Glomerular visceral epithelial cell (primary cell): Measurements from ENCODE around the gene ANO5.
"Not testable (repeated sequence)": the region's sequence is repeated elsewhere in the genome, so short reads cannot be mapped to it uniquely, and the experiment has no call there.

ENCODE experiments used
- DNase-seq: peaks from one replicate; pipeline ENCODE4 v3.0.0-alpha.2; 2016; ENCODE audit errors: extremely low spot score

ANO5 gene

DNA sequence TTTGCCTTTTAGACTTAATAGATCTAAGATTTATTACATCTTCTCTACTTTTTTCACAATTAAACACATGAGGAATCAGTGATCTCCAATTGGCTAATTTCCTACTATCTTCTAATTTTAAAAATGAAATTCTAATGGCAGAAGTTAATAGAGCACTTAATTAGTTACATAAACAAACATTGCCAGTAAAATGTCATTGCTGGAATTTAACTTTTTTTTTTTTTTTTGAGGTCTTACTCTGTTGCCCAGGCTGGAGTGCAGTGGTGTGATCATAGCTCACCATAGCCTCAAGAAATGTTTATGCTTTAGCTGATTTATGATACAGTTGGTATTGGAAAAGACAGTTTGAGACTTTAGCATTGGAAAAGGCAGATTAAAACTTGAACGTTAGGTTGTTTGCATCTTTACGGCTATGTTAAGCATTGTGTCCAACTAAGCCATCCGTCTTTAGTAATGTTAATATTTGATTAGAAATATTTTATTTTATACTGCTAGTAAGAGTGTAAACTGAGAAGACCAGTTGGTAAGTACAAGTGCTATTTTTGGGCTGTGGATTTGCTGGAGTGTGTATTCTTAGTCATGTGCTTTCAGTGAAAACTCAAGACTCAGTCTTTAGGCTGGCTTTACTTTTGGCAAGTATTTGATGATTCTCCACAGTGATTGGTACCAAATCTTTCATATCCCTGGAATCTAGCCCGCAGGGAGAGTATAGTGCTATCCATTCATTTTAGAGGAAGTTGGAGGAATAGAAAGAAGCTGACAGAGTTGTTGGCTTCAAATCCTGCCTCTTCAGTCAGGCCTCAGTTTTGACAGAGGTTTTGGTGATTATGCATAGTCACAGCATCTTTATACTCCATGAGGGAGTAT is 4.5 kb downstream of the ANO5 start:
- no peak for DNase-seq

DNA sequence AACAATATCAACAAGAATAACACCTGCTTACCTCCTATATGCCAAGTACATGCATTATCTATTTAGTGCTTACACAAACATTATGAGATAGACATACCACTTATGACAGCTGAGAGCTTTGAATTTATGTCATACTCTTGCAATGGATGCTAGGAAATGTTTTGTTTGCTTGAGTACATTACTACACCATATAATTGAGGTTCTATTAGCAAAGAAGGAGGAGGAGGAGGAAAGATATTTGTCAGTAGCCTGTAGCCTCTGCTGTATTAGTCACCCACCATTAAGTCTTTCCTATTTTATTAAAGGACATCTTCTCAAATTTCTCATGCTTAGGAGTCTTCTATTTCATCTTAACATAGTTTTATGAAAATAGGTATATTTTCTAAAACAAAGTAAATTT is 6.4 kb downstream of the ANO5 start:
- DNase-seq: no peak

DNA sequence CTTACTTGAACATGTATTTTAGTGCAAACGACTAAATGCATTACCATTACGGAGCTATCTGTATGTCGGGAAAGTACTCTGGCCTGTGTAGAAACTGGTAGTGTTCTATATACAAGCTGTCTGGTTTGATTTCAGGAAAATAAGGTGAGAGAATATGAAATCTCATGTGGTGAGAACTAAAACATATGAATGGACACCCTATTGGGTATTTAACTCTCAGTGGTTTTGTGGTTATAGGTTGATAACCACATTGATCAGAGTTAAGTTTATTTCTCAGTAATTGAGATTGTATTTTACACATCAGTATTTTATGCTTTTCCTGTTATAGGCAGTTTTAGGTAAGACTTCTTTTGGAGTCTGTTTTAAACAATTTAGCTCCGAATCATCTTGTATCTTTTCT is 10.4 kb downstream of the ANO5 start:
- no peak for DNase-seq

DNA sequence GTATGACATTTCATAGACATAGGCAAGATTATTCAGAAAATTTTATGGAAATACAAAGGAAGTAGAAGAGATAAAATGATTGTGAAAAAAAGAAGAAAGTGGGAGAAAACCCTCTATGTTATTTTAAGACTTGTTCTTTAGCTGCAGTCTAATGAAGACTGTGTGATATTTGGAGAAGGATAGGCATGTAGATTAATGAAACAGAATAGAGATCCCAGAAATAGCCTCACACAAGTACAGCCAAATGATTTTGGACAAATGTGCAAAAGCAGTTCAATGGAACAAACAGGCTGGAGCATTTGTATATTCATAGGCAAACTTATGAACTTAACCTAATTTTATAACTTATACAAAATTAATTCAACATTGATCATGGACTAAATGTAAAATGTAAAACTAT is 14.3 kb downstream of the ANO5 start:
- DNase-seq: no peak

DNA sequence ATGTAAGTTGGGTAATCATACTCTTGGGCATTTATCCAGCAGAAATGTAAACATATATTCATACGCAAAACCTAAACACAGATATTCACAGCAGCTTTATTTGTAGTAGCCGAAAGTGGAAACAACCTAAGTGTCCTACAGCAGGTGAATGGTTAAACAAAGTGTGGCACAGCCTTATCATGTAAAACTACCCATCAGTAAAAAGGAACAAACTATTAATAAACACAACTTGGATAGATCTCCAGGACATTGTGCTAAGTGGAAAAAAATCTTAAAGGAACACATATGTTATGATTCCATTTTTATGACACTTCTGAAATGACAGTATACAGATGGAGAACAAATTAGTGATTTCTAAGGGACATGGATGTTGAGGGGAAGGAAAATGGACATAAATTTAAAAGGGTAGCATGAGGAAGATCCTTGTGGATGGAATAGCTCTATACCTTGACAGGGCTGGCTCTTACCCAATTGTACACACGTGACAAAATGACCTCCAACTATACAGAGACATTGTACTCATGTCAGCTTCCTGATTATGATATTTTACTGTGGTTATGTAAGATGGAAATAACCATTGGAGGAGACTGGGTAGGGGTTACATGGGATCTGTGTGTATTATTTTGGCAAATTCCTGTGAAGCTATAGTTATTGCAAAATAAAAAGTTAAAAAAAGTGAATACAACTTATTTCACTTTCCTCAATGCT is 15.4 kb downstream of the ANO5 start:
- no peak for DNase-seq

DNA sequence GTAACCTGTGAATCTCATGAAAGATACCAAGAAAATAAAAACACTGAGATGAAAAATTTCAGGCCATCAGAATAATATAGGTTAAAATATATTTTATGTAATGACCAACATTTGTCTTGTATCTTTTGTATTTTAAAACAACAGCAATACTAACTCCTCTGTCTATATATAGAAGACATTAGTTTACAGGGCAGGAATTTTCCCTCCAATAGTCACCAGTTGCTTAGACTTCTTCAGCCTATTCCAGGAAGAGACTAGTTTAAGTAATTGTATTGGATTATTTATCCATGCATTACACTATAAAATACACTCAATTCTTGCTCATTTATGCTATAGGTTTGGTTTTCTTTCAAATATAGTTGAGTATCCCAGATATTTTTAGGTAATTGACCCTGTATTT is 24.1 kb downstream of the ANO5 start:
- DNase-seq: no peak

DNA sequence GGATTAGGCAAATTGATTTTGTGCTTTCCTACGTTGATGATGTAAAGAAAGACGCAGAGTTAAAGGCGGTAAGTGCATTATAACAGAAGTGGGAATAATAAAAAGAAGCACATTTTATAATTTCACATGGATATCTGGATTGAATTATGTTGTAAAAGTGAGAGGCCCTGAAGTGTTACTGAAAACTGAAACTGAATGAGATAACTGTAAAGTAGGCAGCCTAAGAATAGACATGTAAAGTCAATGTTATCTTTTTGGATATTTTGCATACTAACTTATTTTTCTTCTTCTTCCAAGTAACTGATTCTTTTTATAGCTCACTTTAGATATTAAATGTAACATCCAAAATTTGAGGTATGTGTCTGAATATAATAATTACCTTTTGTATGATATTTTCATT is 28.3 kb downstream of the ANO5 start:
- DNase-seq: no peak

DNA sequence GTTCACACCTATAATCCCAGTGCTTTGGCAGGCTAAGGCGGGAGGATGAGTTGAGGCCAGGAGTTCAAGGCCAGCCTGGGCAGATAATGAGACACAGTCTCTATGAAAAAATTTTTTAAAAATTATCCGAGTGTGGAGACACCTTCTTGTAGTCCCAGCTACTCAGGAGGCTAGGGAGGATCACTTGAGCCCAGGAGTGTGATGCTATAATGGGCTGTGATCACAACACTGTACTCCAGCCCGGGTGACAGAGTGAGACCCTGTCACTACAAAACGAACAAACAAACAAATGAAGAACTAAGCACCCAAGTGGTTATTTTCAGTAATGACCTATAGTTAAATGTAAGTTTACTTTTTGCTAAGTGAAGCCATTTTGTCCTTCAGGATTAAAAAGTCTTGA is 32.3 kb downstream of the ANO5 start:
- DNase-seq: no peak

DNA sequence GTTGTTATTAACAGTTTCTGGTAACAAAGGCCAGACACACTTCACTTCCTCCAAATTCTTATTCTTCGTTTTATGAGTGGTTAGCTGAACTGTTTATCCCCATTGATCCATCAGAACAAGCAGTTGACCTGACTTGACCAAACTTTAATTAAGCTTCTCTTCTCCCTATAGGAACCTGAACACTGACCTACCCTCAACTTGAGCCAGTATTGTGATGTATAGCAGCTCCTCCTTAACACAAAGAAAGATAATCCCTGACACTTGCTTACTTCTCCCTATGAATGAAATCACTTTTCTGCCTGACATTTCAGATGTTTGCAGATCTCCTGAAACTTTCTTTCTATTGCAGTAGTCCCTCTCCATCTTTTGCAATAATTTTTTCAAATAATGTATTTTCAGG is 41.9 kb downstream of the ANO5 start:
- no peak for DNase-seq

DNA sequence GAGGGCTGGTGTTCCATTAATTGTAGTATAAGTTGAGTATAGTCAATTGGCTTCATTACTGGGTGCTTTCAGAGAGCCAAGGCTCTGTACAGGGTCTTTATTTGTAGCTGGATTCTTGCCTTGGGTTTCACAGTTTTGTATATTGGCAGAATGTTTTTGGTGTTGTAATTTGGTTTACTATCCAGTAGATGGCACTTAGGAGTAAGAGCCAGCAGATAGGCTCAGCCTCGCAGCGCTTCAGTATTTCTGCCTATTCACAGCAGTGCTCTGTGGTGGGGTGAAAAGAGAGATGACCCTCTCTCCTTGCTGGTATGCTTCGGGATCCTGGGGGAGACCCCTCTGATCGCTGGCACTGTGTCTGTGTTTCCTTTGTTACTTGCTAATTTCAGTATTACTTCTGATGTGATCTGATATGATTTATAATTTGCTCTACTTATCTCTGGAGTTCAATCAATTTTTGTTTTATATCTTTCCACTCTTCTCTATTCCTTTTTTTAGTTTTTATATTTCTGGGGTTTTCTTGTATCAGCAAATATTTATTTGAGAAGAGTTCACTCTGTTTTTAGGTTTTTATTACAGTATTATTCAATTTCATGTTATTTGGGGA is 52.2 kb downstream of the ANO5 start:
- DNase-seq: peak; percentile 20

DNA sequence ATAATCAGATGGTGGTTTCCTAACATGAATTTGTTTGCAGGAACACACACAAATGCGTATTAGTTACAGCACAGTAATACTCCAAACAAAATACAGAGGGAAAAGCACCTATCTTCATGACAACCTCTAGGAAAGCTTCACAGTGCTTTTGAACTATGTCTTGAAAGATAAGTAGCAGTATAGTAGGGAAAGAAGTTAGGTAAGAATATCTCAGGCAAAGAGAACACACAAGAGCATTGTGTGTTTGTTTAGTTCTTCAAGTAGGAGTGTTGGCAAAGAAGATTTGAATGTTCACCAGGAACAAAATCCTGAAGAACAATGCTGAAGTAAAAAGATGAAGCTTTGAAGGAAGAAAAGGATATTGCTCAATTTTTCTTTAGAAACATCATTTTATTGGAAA is 54.1 kb downstream of the ANO5 start:
- DNase-seq: no peak

DNA sequence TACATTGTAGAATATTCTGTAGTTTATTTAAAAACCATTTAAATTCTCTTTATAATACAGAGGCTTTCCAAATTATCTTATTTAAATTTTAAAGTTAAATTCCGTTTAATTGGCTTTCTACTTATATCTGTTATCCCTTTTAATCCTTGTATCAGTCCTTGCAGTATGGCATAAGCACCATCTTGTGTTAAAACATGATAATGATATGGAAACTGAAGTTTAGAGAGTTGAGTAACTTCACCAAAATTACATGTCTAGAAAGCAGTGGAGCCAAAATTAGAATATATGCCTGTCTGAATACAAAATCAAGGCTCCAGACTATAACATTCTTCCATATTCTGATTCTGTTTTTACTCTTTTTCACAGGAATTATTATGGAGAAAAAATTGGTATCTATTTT is 57.0 kb downstream of the ANO5 start:
- DNase-seq: no peak

DNA sequence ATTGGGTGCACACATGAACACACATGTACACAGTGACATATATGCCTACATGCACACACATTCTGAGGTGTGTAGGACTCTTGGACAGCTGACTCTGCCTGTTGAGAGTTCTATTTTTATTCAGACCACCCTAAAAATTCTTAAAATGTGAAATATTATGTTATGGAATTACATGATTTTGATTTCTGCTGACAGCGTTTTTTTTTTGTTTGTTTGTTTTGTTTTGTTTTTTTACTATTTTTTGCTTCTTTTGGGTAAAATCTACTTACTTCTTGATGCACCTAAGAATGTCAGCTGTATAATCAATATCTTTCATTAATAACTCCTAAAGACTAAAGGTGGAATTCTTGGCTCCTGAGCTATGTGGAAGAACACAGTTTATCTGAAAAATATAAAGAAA is 64.0 kb downstream of the ANO5 start:
- no peak for DNase-seq

DNA sequence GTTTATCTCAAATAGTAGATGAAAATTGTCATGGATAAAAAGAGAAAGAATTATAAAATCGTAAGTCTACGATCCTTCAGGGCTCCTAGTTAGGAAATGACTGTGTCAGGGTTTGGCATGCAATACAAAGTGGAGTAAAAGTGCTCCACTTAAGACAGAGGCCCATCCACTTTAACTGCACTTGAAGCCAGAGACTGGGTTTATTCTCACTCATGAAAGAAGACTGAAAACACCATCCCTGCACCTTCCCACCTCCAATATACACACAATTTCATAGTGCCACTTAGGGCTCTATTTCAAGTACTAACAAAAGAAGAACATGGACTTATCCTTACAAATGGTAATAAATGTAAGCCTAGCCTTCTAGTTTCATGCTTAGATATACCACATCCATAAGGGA is 70.7 kb downstream of the ANO5 start:
- DNase-seq: no peak

DNA sequence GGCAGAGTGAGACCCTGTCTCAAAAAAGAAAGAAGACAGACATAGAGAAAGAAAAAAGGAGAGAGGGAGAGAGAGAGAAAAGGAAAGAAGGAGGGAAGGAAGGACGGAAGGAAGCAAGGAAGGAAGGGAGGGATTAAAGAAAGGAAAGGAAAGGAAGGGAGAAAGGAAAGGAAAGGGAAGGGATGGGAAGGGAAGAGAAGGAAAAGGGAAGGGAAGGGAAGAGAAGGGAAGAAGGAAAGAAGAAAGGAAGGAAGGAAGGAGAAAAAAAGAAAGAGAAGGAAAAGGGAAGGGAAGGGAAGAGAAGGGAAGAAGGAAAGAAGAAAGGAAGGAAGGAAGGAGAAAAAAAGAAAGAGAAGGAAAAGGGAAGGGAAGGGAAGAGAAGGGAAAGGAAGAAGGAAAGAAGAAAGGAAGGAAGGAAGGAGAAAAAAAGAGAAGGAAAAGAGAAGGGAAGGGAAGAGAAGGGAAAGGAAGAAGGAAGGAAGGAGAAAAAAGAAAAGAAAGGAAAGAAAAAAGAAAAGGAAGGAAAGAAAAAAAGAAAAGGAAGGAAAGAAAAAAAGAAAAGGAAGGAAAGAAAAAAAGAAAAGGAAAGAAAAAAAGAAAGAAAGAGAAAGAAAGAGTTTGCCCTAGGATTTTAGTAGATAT is 76.2 kb downstream of the ANO5 start:
- DNase-seq: not testable (repeated sequence)

DNA sequence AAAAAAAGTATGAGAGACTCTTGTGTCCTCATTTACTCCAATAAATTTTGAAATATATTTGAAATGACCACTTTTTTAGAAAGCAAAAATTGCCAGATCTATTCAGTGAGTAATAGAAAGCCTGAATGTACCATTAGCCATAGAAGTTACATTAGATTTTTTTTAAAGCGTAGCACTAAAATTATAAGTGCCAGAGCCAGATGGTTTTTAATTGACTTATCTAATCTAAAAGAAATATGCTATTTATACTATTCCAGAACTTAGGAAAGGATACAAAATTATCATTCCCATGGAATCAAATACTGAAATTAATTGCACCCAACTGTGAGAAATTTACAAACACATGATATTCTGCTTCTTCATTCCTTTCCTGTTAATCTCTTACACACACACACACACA is 80.9 kb downstream of the ANO5 start:
- no peak for DNase-seq

DNA sequence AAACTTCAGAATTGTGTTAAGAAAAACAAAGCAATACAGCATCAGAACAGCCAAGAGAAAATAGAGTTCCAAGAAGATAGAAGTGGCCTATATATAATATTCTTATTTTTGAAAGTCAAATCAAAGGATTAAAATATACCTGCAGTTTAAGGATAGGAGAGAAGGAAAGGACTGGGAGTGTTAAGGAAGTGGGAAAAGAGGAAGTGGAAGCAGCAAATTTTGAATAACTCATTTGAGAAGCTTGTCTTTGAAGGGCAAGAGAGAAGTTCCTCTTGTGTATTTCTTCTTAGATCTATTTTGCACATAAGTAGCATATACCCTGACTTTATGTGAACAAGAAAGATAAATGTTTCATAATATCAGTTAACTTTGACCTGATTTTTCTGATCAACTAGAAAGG is 82.7 kb downstream of the ANO5 start:
- DNase-seq: no peak

DNA sequence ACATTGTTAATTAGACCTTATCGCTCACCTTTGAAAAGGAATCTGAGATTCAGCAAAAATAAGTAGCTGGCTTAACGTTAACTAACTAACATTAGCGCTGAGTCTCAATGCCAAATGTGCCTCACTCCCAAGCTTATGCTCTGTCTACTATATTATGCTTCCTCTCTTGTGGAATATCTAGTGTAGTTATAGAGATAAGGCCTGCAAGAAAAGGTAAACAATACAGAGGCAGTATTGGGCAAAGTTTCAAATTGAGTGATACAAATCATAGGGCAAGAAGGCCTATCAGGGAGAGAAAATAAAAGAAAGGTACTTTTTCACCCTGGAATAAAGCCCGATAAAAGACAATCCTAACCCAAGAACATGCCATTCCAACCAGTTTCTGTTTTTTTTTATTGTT is 83.7 kb downstream of the ANO5 start:
- DNase-seq: no peak

DNA sequence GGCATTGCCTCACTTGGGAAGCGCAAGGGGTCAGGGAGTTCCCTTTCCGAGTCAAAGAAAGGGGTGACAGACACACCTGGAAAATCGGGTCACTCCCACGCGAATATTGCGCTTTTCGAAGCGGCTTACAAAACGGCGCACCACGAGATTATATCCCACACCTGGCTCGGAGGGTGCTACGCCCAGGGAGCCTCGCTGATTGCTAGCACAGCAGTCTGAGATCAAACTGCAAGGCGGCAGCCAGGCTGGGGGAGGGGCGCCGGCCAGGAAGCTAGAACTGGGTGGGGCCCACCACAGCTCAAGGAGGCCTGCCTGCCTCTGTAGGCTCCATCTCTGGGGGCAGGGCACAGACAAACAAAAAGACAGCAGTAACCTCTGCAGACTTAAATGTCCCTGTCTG is 92.1 kb downstream of the ANO5 start:
- not testable (repeated sequence) for DNase-seq

DNA sequence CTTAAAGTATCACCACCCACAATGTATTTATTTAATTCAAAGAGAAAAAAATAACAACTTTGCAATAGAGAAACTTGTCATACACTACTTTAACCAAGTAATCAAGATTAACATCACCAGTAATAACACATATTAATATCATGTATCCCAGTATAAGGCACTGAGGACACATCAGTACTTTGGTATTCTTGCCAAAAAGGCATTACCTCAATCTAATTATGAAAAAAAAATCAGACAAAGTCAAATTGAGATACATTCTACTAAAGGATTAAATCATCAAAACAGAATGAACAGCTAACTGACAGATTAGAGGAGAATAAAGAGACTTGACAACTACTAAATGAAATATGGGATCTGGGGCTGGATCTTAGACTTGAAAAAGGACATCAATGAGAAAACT is 109.5 kb downstream of the ANO5 start:
- no peak for DNase-seq

DNA sequence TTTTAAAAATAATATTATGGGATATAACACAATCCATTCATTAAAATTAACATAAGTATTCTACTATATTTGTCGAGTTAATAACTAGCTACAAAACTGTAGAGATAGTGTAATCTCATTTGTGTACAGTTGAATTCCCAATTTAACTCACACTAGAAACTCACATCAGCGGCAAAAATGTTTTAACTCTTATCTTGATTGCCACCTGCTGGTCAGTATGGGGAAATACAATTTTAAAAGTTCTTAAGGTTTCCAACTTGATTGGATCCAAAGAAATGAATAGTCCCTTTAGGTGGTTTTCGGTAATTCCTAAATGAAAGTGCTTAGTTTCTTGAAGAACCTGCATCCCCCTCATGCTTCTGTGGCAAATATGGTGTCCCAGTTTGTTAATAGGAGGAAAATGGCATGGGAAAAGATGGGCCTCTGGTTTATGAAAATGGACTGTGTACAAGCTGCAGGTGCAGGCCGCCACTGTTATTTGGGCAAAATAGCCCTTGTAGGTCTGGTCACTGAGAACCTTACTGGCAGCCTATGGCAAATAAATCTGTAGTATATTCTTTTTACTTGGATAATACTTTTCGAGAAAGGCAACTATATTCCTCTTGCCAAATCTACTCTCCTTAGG is 111.6 kb downstream of the ANO5 start:
- peak; percentile 15 for DNase-seq

DNA sequence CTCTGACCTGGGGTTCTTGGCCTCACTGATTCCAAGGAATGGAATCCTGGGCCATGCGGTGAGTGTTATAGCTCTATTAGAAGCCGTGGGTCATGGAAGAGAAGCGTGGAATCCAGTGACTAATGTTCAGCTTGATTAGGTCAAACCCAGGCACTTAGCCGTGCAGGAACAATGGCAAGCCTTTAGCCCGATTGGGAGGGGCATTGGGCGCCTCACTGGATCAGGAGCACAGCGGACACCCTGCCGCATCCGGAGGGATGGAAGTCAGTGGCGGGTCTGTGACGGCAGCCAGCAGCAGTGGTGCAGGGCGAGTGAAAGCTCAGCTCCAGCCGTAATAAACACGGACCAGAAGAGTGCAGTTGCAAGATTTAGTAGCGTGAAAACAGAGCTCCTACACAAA is 124.8 kb downstream of the ANO5 start:
- no peak for DNase-seq
